ENCODE data around the gene KISS1R.

KISS1R gene

DNA sequence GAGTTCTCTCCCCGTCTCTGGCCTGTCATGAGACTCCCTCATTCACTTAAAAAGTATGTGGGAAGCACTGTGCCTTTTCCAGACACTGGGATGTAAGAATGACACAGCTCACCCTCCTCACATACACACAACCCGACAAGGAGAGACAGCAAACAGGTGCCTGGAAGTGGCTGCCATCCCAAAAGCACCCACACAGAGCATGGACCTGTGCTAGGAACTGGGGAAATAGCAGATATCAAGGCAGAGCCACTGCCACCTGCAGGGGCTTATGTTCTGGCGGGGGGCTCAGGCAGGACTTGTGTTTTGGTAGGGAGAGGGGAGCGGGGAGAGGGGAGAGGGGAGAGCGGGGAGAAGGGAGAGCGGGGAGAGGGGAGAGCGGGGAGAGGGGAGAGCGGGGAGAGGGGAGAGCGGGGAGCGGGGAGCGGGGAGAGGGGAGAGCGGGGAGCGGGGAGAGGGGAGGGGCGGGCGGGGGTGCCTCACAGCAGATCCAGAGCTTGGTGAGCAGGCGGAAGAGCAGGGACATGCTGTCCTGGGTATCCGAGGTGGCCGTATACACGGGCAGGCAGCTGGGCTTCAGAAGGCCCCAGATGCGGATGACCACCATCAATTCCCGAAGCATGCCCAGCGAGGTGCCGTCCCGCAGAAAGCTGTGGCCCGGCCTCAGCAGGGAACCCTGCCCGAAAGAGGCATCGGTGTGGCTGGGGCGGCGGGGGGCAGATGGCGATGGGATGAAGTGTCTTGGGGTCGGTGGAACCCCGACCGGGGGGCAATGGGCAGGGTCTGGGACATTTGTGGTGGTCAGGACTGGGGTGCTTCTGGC is 45.5 kb upstream of the KISS1R start:
- no peak for DNase-seq (ENCODE audit: extremely low read depth, low read depth)
- TF ChIP-seq, protein P1, sequence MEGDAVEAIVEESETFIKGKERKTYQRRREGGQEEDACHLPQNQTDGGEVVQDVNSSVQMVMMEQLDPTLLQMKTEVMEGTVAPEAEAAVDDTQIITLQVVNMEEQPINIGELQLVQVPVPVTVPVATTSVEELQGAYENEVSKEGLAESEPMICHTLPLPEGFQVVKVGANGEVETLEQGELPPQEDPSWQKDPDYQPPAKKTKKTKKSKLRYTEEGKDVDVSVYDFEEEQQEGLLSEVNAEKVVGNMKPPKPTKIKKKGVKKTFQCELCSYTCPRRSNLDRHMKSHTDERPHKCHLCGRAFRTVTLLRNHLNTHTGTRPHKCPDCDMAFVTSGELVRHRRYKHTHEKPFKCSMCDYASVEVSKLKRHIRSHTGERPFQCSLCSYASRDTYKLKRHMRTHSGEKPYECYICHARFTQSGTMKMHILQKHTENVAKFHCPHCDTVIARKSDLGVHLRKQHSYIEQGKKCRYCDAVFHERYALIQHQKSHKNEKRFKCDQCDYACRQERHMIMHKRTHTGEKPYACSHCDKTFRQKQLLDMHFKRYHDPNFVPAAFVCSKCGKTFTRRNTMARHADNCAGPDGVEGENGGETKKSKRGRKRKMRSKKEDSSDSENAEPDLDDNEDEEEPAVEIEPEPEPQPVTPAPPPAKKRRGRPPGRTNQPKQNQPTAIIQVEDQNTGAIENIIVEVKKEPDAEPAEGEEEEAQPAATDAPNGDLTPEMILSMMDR (IDR thresholded peaks at IDR 0.05; ENCODE audit: low read depth, low read length) = no peak

DNA sequence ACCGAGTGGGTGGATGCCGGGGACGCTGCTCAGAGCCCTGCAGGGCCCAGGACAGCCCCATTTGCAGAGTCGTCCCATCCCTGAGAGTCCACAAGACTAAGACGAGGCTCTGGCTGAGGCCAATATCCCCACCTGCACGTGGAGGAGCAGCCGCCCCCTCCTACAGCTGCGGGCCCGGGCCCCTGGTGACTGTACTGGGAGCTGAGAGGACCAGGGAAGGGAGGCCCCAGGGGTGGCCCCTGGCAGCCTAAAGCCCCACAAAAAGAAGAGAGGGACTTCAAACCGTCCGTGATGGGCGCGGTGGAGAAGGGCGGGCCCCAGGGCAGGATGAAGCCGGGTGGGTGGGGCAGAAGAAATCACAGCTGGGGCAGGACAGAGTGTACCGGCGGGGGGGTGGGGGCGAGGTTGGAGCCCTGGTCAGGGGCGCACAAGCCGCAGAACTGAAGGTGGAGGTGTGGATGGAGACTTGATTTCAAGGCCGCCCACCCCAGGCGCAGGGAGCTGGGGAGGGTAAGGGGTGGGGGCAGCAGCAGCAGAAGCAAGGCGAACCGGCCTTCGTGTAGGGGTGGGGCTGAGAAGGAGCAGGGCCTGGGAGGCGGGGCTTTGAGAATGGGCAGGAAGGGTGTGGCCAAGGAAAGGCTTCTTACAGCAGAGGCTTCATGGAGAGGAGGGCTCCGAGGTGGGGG is 44.7 kb upstream of the KISS1R start:
- TF ChIP-seq, protein P1 (IDR thresholded peaks at IDR 0.05; ENCODE audit: low read depth, low read length) = no peak
- no peak for DNase-seq (ENCODE audit: extremely low read depth, low read depth)

DNA sequence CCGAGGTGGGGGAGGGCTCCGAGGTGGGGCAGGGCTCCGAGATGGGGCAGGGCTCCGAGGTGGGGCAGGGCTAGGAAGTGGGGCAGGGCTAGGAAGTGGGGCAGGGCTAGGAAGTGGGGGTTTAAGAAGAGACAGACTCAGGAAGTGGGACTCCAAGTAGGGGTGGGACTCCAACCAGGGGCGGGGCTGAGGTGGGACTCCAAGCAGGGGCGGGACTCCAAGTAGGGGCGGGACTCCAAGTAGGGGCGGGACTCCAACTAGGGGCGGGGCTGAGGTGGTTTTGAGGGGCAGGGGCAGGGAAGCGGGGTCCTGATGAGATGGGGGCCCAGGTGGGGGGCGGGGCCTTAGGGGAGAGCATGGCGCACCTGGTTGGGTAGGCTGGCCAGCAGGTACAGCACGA is 44.0 kb upstream of the KISS1R start:
- TF ChIP-seq, protein P1 (IDR thresholded peaks at IDR 0.05; ENCODE audit: low read depth, low read length) = no peak

DNA sequence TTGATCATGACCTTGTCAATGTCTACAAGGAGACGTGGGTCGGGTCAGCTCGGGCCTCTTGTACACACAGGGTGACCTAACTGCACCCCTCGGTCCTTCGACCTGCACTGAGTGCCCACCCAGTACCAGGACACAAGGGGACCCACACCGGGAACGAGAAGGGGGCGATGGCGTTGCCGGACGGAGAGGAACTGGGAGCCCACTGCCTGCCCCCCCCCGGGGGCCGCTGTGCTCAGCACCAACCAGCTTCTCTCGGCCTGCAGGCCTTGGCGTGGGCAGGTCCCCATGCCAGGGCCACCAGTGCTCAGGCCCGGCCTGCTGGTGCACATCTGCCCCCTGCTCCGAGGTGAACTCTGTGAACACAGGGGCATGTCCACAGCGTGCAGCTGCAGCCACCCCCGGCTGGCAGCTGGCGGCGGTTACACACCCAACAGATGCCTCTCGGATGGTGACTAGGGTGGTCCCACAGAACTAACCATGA is 43.5 kb upstream of the KISS1R start:
- no peak for DNase-seq (ENCODE audit: extremely low read depth, low read depth)
- TF ChIP-seq, protein P1 (IDR thresholded peaks at IDR 0.05; ENCODE audit: low read depth, low read length) = no peak

More for the DNA sequence above, 44.0 kb upstream of the KISS1R start:
- DNase-seq (ENCODE audit: extremely low read depth, low read depth) = peak; percentile 31

DNA sequence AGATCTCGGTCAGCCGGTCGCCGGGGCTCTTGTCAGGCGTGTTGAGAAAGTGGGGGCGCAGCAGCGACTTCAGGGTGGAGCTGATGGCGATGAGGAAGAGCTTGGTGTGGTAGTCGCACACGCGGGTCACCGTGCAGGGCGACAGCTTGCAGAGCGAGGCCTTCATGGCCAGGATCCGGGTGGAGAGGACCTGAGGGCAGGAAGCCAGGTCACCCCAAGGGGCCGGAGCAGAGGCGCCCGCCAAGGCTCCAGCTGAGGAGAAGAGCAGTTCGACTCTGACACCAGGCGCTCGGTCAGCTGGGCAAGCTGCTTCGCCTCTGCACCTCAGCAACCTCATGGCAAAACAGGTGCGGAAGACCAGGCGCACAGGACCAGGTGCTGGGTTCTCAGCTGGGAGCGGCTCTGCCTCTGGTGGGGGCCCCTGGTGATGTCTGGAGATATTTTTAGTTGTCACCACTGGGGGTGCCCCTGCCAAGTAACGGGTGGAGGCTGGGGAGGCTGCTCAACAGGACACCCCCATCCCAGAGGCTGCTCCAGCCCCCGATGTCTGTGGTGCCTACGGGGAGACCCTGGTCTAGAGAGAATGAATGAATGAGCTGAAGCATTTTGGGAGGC is 41.8 kb upstream of the KISS1R start:
- TF ChIP-seq, protein P1 (IDR thresholded peaks at IDR 0.05; ENCODE audit: low read depth, low read length) = no peak
- DNase-seq (ENCODE audit: extremely low read depth, low read depth) = no peak

DNA sequence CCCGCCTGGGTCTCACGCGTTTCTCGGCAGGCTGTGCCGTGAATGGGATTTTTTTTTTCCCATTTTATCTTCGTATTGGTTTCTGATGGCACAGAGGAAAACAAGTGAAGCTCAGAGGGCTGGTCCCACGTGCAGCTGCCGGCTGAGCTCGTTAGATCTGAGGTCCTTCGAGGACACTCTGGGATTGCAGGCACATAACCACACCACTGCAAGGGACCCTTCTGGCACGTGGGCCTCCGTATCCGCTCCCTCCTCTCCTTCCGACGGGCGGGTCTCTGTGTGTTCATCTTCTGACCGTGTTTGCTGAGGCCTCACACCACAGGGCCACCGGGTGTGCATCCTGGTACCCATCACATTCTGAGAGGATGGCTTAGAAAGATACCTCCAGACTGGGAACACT is 41.0 kb upstream of the KISS1R start:
- TF ChIP-seq, protein P1 (IDR thresholded peaks at IDR 0.05; ENCODE audit: low read depth, low read length) = no peak
- no peak for DNase-seq (ENCODE audit: extremely low read depth, low read depth)
